Esophagus squamous epithelium (tissue), 5 donors: Measurements from ENCODE around the gene MAFF. TPM values are rescaled to one million over a fixed set of nuclear protein-coding genes. Genes with fewer than 3 reads are reported as not detected.
"Not testable (repeated sequence)": the region's sequence is repeated elsewhere in the genome, so short reads cannot be mapped to it uniquely, and the experiment has no call there.

ENCODE experiments used
- DNase-seq: peaks from one replicate; lab custom pipeline; 2025; lab: John Stamatoyannopoulos, UW
- H3K27ac ChIP-seq, 4 donors: fragments of 200-600 bp; sonication (generic); one replicate each; pipeline ENCODE4 v1.5.1; 2016 to 2019; ENCODE audit warnings: mild to moderate bottlenecking in 1 of 4
- H3K27me3 ChIP-seq, 4 donors: fragments of 200-600 bp; sonication (generic); 1 replicate in 3 of 4; 2 replicates in 1 of 4; pipeline versions ENCODE4 v1.5.1 to v1.6.0; 2017 to 2021; ENCODE audit warnings: antibody characterized with exemption in 1 of 4
- H3K36me3 ChIP-seq, 3 donors: fragments of 200-600 bp; sonication (generic); one replicate each; pipeline ENCODE4 v1.5.1; 2016 to 2019
- H3K4me1 ChIP-seq, 3 donors: fragments of 200-600 bp; sonication (generic); one replicate each; pipeline ENCODE4 v1.5.1; 2017 to 2019
- H3K4me3 ChIP-seq, 4 donors: fragments of 200-600 bp; sonication (generic); 1 replicate in 3 of 4; 2 replicates in 1 of 4; pipeline ENCODE4 v1.5.1; 2016 to 2019; ENCODE audit warnings: mild to moderate bottlenecking in 2 of 4, moderate library complexity in 1 of 4
- H3K9me3 ChIP-seq, 3 donors: fragments of 200-600 bp; sonication (generic); one replicate each; pipeline ENCODE4 v1.5.1; 2016 to 2019
- POLR2A ChIP-seq, 4 donors: fragments of 450-650 bp; IDR thresholded peaks; one replicate each; pipeline ENCODE4 v1.6.1; 2017; ENCODE audit warnings: antibody characterized with exemption in 4 of 4, mild to moderate bottlenecking in 4 of 4, moderate library complexity in 3 of 4
- WGBS, 2 donors: methylation state at CpG; one replicate each; pipeline ENCODE4 v1.1.5; 2018; 5-methylcytosine and 5-hydroxymethylcytosine counted together
- intact Hi-C: fragments of 100-400 bp; cut with DNase I; formaldehyde crosslinking; loops from one replicate; pipeline ENCODE4 v1.15.0; 2022
- total RNA-seq, 4 donors: library from RNA; depleted of rRNA; stranded (reverse); fragments of >200 nt; gene quantifications; one replicate each; pipeline ENCODE4 v1.1.0, GENCODE V29; 2016
- TF ChIP-seq, protein P1 (sequence below), 6 experiments: fragments of 450-650 bp in 4 of 6; fragments of 200-600 bp in 2 of 6; sonication (generic) in 2 of 6; IDR thresholded peaks; one replicate each; pipeline ENCODE4 v1.5.1; 2016 to 2019; ENCODE audit warnings: antibody characterized with exemption in 6 of 6, mild to moderate bottlenecking in 4 of 6, moderate library complexity in 4 of 6
- donor health status: DM: yes; HTN: yes; CAD: no.

The MAFF gene
- total RNA-seq, 4 donors from 2014 or later = 19.4 to 51.6 (median 40.5) TPM

- Histone ChIP-seq H3K9me3 (no peaks in the 10 kb centered on the region), H3K27ac (peak overlapping the region; percentile 63 to 99 (median 96)), H3K4me3 (no peak overlapping the region), H3K36me3 (no peaks in the 10 kb centered on the region), H3K27me3 (no peaks in the 10 kb centered on the region), H3K4me1 (peaks cover 29 to 81% (median 47%) of the 10 kb centered on the region in 3 donors)
- DNase-seq = no peak
- intact Hi-C loops = no loop called here
- TF ChIP-seq, protein P1, sequence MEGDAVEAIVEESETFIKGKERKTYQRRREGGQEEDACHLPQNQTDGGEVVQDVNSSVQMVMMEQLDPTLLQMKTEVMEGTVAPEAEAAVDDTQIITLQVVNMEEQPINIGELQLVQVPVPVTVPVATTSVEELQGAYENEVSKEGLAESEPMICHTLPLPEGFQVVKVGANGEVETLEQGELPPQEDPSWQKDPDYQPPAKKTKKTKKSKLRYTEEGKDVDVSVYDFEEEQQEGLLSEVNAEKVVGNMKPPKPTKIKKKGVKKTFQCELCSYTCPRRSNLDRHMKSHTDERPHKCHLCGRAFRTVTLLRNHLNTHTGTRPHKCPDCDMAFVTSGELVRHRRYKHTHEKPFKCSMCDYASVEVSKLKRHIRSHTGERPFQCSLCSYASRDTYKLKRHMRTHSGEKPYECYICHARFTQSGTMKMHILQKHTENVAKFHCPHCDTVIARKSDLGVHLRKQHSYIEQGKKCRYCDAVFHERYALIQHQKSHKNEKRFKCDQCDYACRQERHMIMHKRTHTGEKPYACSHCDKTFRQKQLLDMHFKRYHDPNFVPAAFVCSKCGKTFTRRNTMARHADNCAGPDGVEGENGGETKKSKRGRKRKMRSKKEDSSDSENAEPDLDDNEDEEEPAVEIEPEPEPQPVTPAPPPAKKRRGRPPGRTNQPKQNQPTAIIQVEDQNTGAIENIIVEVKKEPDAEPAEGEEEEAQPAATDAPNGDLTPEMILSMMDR (IDR thresholded peaks at IDR 0.05) = no peak
- no peak for TF ChIP-seq POLR2A (IDR thresholded peaks at IDR 0.05)
- WGBS, 2 donors = 43 to 62% methylated on average over 9 to 15 of the region's 15 CpGs
These were observed 23.7 kb upstream of the MAFF start for GRCh38 chr22:38177926-38178604.

GRCh38 chr22:38178605-38178937, 23.2 kb upstream of the MAFF start:
- H3K4me3 ChIP-seq, DNase-seq, intact Hi-C loops, H3K36me3 ChIP-seq, H3K9me3 ChIP-seq, H3K27me3 ChIP-seq: not testable (repeated sequence)
- H3K27ac ChIP-seq = peak overlapping the region; percentile 63 to 99 (median 96)
- WGBS, 2 donors = 92 to 100% methylated on average over 3 to 6 of the region's 7 CpGs
- peaks cover 27 to 76% (median 43%) of the 10 kb centered on the region in 3 donors for H3K4me1 ChIP-seq

GRCh38 chr22:38180841-38181452, 20.8 kb upstream of the MAFF start:
- Histone ChIP-seq H3K9me3 (no peaks in the 10 kb centered on the region), H3K4me3 (peak overlapping the region; percentile 43 to 81 (median 66)), H3K27me3 (no peaks in the 10 kb centered on the region), H3K36me3 (no peaks in the 10 kb centered on the region), H3K4me1 (peaks cover 22 to 62% (median 38%) of the 10 kb centered on the region in 3 donors), H3K27ac (peak overlapping the region; percentile 96 to 99 (median 96))
- no peak for DNase-seq
- TF ChIP-seq, protein P1 (IDR thresholded peaks at IDR 0.05) = peak in 3 of 6 experiments; percentile 13 to 26 (median 21)
- TF ChIP-seq POLR2A (IDR thresholded peaks at IDR 0.05) = no peak
- intact Hi-C loops = no loop called here
- 5 to 7% methylated on average over 11 to 14 of the region's 14 CpGs for WGBS, 2 donors

DNA sequence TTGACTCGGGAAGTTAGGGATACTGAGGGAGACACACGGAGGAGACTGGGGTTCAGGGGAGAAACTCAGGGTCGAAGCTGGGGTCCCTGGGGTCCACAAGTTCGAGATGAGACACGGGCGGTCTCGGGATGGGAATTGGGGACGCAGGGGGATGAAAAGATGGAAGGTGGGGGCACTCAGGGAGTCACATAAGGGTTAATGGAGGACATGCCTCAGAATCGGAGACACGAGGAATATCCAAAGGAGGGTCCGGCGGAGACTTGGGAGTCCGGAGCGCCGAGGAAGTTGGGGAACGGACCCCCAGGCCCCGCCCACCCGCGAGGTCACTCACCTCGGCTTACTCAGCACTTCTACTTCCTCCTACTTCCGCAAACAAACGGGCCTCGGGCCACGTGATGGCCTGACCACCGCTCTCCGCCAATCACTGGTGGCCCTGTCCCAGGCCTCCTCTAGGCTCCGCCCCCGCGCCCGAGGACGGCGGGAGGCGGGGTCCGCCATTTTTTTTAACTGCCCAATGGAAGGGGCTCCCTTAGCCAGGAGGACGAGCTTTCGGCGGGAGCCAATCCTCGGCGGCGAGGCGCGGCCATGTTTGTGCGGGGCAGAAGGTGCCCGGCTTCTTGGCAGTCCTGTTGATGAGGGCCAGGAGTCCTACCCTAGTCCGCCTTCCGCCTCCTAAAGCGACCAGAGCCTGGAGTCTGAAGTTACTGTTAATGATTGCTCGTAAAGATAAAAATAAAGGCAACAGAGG, 20.2 kb upstream of the MAFF start, which contains the start of gene PLA2G6:
PLA2G6 (minus strand) TSS at position 378 of the 748 bp plus-strand sequence. CDS start 12,404 bp downstream, outside the sequence.
- H3K4me3 ChIP-seq = peak within 1 kb of the TSS; percentile 43 to 81 (median 66)
- H3K9me3 ChIP-seq = no peaks in the 10 kb centered on the region
- peak within 1 kb of the TSS; percentile 96 to 99 (median 96) for H3K27ac ChIP-seq
- intact Hi-C loops = no loop called here
- WGBS, 2 donors = 1% methylated on average over 24 to 31 of the region's 48 CpGs
- no peaks in the 10 kb centered on the region for H3K36me3 ChIP-seq
- peaks cover 16 to 60% (median 33%) of the 10 kb centered on the region in 3 donors for H3K4me1 ChIP-seq
- H3K27me3 ChIP-seq = no peaks in the 10 kb centered on the region
- TF ChIP-seq, protein P1 (IDR thresholded peaks at IDR 0.05) = no peak
- TF ChIP-seq POLR2A (IDR thresholded peaks at IDR 0.05) = peak in 2 of 4 donors; percentile 35 to 64
- peak; percentile 89 for DNase-seq

GRCh38 chr22:38184788-38185187, 17.0 kb upstream of the MAFF start:
- TF ChIP-seq POLR2A (IDR thresholded peaks at IDR 0.05) = no peak
- TF ChIP-seq, protein P1 (IDR thresholded peaks at IDR 0.05) = no peak
- Histone ChIP-seq H3K27ac (no peak overlapping the region), H3K27me3 (no peaks in the 10 kb centered on the region), H3K36me3 (no peaks in the 10 kb centered on the region), H3K4me1 (peaks cover 10 to 42% (median 12%) of the 10 kb centered on the region in 3 donors), H3K9me3 (no peaks in the 10 kb centered on the region), H3K4me3 (no peak overlapping the region)
- intact Hi-C loops = no loop called here
- WGBS, 2 donors = 73 to 84% methylated on average over 7 of the region's 7 CpGs
- no peak for DNase-seq
